ENCODE data around the gene GRIK1.

DNA sequence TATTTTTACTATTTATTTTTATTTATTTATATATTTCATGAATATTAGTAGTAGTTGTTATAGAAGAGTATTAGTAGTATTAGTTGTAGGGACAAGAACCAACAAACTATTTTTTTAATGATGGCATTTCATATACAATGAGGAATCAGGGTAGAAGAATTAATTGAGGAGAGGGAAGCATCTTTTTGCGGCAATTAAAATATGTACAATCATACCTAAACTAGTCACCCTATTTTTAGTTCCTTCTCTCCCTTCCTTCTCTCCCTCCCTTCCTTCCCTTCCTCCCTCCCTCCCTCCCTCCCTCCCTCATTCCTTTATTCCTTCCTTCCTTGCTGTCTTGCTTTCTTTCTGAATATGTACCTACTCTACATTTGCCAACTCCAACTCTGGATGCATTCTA lies 189.8 kb downstream of the GRIK1 start:
- no peak for TF ChIP-seq CTCF (IDR thresholded peaks at IDR 0.05)
- TF ChIP-seq POLR2A (IDR thresholded peaks at IDR 0.05): no peak

Measured in tibial nerve (tissue), 3 donors.